WTC11 (cell line): ENCODE measurements around the gene WNT8B. TPM values are rescaled to one million over a fixed set of nuclear protein-coding genes. Genes with fewer than 3 reads are reported as not detected.

Experiments used
- ATAC-seq: fragments of 200-7000 bp; cut with Tn5 transposase; 2 replicates; pipeline ENCODE4 v1.10.0; 2021; ENCODE audit warnings: mild to moderate bottlenecking, moderate library complexity
- CTCF ChIA-PET: fragments of 300-600 bp; sonication (Branson Sonifier 250); formaldehyde crosslinking; loops from one replicate; lab custom pipeline; 2021; ENCODE audit warnings: antibody characterized with exemption; lab: Charles Lee
- POLR2A ChIA-PET: fragments of 350-600 bp; sonication (Branson Sonifier 250); formaldehyde crosslinking; loops from one replicate; lab custom pipeline; 2021; ENCODE audit warnings: antibody characterized with exemption; lab: Charles Lee
- DNase-seq: peaks from one replicate; pipeline ENCODE4 v3.0.0; 2021; ENCODE audit warnings: low spot score
- H3K27ac Mint-ChIP-seq: 2 replicates; pipeline ENCODE4 v1.8.0; 2021; ENCODE audit warnings: mixed read lengths
- H3K27me3 Mint-ChIP-seq: 2 replicates; pipeline ENCODE4 v1.8.0; 2021; ENCODE audit warnings: low read depth, mild to moderate bottlenecking, moderate library complexity, mixed read lengths
- H3K36me3 Mint-ChIP-seq: 2 replicates; pipeline ENCODE4 v1.8.0; 2021; ENCODE audit warnings: mixed read lengths
- H3K4me1 Mint-ChIP-seq: 2 replicates; pipeline ENCODE4 v1.8.0; 2022; ENCODE audit warnings: mixed read lengths
- H3K4me3 Mint-ChIP-seq: 2 replicates; pipeline ENCODE4 v1.8.0; 2021; ENCODE audit warnings: mild to moderate bottlenecking, moderate library complexity, mixed read lengths
- H3K9me3 Mint-ChIP-seq: 2 replicates; pipeline ENCODE4 v1.8.0; 2021; ENCODE audit warnings: mixed read lengths
- ATF1 ChIP-seq: sonication (generic); formaldehyde crosslinking; IDR thresholded peaks from 2 replicates; pipeline ENCODE4 v1.8.1; 2023; ENCODE audit warnings: mild to moderate bottlenecking, moderate library complexity, missing genetic modification reagents
- ATF2 ChIP-seq: sonication (generic); formaldehyde crosslinking; IDR thresholded peaks from 2 replicates; pipeline ENCODE4 v1.8.1; 2022; ENCODE audit warnings: low read depth, missing genetic modification reagents, borderline replicate concordance
- ATF3 ChIP-seq: sonication (generic); formaldehyde crosslinking; conservative IDR thresholded peaks from 2 replicates; pipeline ENCODE4 v1.8.1; 2022; ENCODE audit warnings: mild to moderate bottlenecking, missing genetic modification reagents
- CTCF ChIP-seq: fragments of 200-600 bp; IDR thresholded peaks from 2 replicates; pipeline ENCODE4 v1.8.0; 2022; ENCODE audit warnings: antibody characterized with exemption
- ESRRA ChIP-seq: sonication (generic); formaldehyde crosslinking; IDR thresholded peaks from 2 replicates; pipeline ENCODE4 v1.8.1; 2022; ENCODE audit warnings: mild to moderate bottlenecking, missing genetic modification reagents, borderline replicate concordance
- ETV6 ChIP-seq: sonication (generic); formaldehyde crosslinking; IDR thresholded peaks from 2 replicates; pipeline ENCODE4 v1.8.1; 2022; ENCODE audit warnings: mild to moderate bottlenecking, missing genetic modification reagents
- GABPB1 ChIP-seq: sonication (generic); formaldehyde crosslinking; IDR thresholded peaks from 2 replicates; pipeline ENCODE4 v1.8.1; 2023; ENCODE audit warnings: mild to moderate bottlenecking, missing genetic modification reagents
- HMGA2 ChIP-seq: fragments of 250-450 bp; sonication (Bioruptor Pico); IDR thresholded peaks from 2 replicates; pipeline ENCODE4 v1.4.0; 2021; ENCODE audit warnings: mild to moderate bottlenecking, moderate library complexity
- HMGXB4 ChIP-seq: sonication (generic); formaldehyde crosslinking; IDR thresholded peaks from 2 replicates; pipeline ENCODE4 v1.8.1; 2023; ENCODE audit warnings: mild to moderate bottlenecking, moderate library complexity, missing genetic modification reagents
- NR2C2 ChIP-seq: sonication (generic); formaldehyde crosslinking; IDR thresholded peaks from 2 replicates; pipeline ENCODE4 v1.8.0; 2022; ENCODE audit warnings: mild to moderate bottlenecking, missing genetic modification reagents
- PREB ChIP-seq: sonication (generic); formaldehyde crosslinking; IDR thresholded peaks from 2 replicates; pipeline ENCODE4 v1.8.1; 2022; ENCODE audit warnings: mild to moderate bottlenecking, missing genetic modification reagents, moderate library complexity, borderline replicate concordance
- PRRX2 ChIP-seq: fragments of 250-450 bp; sonication (Bioruptor Pico); IDR thresholded peaks from 2 replicates; pipeline ENCODE4 v1.8.0; 2021; ENCODE audit warnings: mild to moderate bottlenecking
- SMAD4 ChIP-seq: sonication (generic); formaldehyde crosslinking; IDR thresholded peaks from 2 replicates; pipeline ENCODE4 v1.8.0; 2022; ENCODE audit warnings: mild to moderate bottlenecking, missing genetic modification reagents
- SP1 ChIP-seq: sonication (generic); formaldehyde crosslinking; conservative IDR thresholded peaks from 2 replicates; pipeline ENCODE4 v1.8.1; 2022; ENCODE audit warnings: missing genetic modification reagents
- TEAD4 ChIP-seq: sonication (generic); formaldehyde crosslinking; IDR thresholded peaks from 2 replicates; pipeline ENCODE4 v1.8.0; 2022; ENCODE audit warnings: mild to moderate bottlenecking, missing genetic modification reagents
- USF1 ChIP-seq: sonication (generic); formaldehyde crosslinking; IDR thresholded peaks from 2 replicates; pipeline ENCODE4 v1.8.0; 2022; ENCODE audit warnings: mild to moderate bottlenecking, missing genetic modification reagents
- ZNF138 ChIP-seq: sonication (generic); formaldehyde crosslinking; conservative IDR thresholded peaks from 2 replicates; pipeline ENCODE4 v1.8.1; 2022; ENCODE audit warnings: mild to moderate bottlenecking, moderate library complexity, missing genetic modification reagents
- ZNF281 ChIP-seq: sonication (generic); formaldehyde crosslinking; IDR thresholded peaks from 2 replicates; pipeline ENCODE4 v1.8.0; 2023; ENCODE audit warnings: mild to moderate bottlenecking, missing genetic modification reagents
- ZNF425 ChIP-seq: fragments of 250-450 bp; sonication (Bioruptor Pico); conservative IDR thresholded peaks from 2 replicates; pipeline ENCODE4 v1.9.0; 2021; ENCODE audit warnings: mild to moderate bottlenecking
- ZSCAN18 ChIP-seq: fragments of 250-450 bp; sonication (Bioruptor Pico); IDR thresholded peaks from 2 replicates; pipeline ENCODE4 v2.1.2; 2022; ENCODE audit warnings: mild to moderate bottlenecking, moderate library complexity
- total RNA-seq: library from RNA; stranded (reverse); gene quantifications from 3 replicates; pipeline ENCODE4 v1.2.3, GENCODE V29; 2021

The WNT8B gene
- total RNA-seq, 1 experiment from 2014 or later: 0.68 TPM

- Mint-ChIP-seq H3K4me1 (no peaks in the 10 kb centered on the region), H3K27ac (no peak overlapping the region), H3K4me3 (no peak overlapping the region), H3K36me3 (no peaks in the 10 kb centered on the region), H3K9me3 (no peaks in the 10 kb centered on the region), H3K27me3 (peaks cover 92% of the 10 kb centered on the region)
- DNase-seq (no peak), ATAC-seq (no peak)
- CTCF ChIA-PET: interaction anchor here (1.7 to 10.1 kb wide), 2 partner anchors 17 to 19 kb away, joined by 5 to 53 read pairs; no protein-coding TSS in a partner anchor
- POLR2A ChIA-PET: no interaction called here
- TF ChIP-seq ATF2 (CRISPR knock-in tag) (no peak), ATF3 (CRISPR knock-in tag) (no peak), SP1 (CRISPR knock-in tag) (no peak), ZSCAN18 (CRISPR knock-in tag) (no peak), HMGXB4 (CRISPR knock-in tag) (no peak), SMAD4 (no peak), ETV6 (no peak), HMGA2 (CRISPR knock-in tag) (no peak), TEAD4 (no peak), ATF1 (CRISPR knock-in tag) (no peak), ZNF138 (CRISPR knock-in tag) (no peak), PREB (no peak), ZNF281 (CRISPR knock-in tag) (no peak), ZNF425 (no peak), USF1 (CRISPR knock-in tag) (no peak), CTCF (no peak), GABPB1 (CRISPR knock-in tag) (no peak), ESRRA (no peak), PRRX2 (CRISPR knock-in tag) (no peak), NR2C2 (CRISPR knock-in tag) (no peak)
Measured at GRCh38 chr10:100501423-100501822, 38.6 kb downstream of the WNT8B start.
